ENCODE results near the gene PLCB4.

GRCh38 chr20:9416421-9416820 lies 347.5 kb downstream of the PLCB4 start:
- TF ChIP-seq, protein P1, sequence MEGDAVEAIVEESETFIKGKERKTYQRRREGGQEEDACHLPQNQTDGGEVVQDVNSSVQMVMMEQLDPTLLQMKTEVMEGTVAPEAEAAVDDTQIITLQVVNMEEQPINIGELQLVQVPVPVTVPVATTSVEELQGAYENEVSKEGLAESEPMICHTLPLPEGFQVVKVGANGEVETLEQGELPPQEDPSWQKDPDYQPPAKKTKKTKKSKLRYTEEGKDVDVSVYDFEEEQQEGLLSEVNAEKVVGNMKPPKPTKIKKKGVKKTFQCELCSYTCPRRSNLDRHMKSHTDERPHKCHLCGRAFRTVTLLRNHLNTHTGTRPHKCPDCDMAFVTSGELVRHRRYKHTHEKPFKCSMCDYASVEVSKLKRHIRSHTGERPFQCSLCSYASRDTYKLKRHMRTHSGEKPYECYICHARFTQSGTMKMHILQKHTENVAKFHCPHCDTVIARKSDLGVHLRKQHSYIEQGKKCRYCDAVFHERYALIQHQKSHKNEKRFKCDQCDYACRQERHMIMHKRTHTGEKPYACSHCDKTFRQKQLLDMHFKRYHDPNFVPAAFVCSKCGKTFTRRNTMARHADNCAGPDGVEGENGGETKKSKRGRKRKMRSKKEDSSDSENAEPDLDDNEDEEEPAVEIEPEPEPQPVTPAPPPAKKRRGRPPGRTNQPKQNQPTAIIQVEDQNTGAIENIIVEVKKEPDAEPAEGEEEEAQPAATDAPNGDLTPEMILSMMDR (IDR thresholded peaks at IDR 0.05), result no peak
- no peak for TF ChIP-seq EP300 (IDR thresholded peaks at IDR 0.05)
